PFSK-1 (cell line): ENCODE results near the gene SDK1.

Experiments used
- POLR2AphosphoS5 ChIP-seq: IDR thresholded peaks from 2 replicates; pipeline ENCODE4 v1.6.1; 2012; ENCODE audit warnings: low read depth, mild to moderate bottlenecking, control low read depth, low read length, moderate library complexity
- REST ChIP-seq, 2 experiments: IDR thresholded peaks; 2 replicates each; pipeline versions ENCODE4 v1.6.1 to v1.8.0; 2011 to 2012; ENCODE audit warnings: low read depth in 2 of 2, low read length in 2 of 2, control low read depth in 1 of 2, inconsistent platforms in 1 of 2, mild to moderate bottlenecking in 1 of 2, moderate library complexity in 1 of 2; ENCODE audit not compliant: insufficient read depth in 1 of 2

GRCh38 chr7:3591944-3592343 is 290.9 kb downstream of the SDK1 start:
- TF ChIP-seq POLR2AphosphoS5 (no peak), REST (IDR thresholded peaks at IDR 0.05; ENCODE audit: insufficient read depth in 1 of 2, low read depth in 2 of 2, low read length in 2 of 2) (no peak)
